Panc1 (cell line): Measurements from ENCODE around the gene CSRNP2. TPM values are rescaled to one million over a fixed set of nuclear protein-coding genes. Genes with fewer than 3 reads are reported as not detected.
"Not testable (repeated sequence)": the region's sequence is repeated elsewhere in the genome, so short reads cannot be mapped to it uniquely, and the experiment has no call there.

ENCODE experiments used
- ATAC-seq: fragments of 200-7000 bp; cut with Tn5 transposase; 2 replicates; pipeline ENCODE4 v1.9.1; 2020; ENCODE audit warnings: mild to moderate bottlenecking, moderate library complexity
- BruUV-seq: library from RNA; stranded (reverse); fragments of 400-500 nt; replicated peaks from 2 replicates; lab custom pipeline; 2021; lab: Mats Ljungman, UMichigan
- CTCF ChIA-PET: fragments of 300-600 bp; sonication (Branson Sonifier 250); formaldehyde crosslinking; loops from one replicate; lab custom pipeline; 2022; ENCODE audit warnings: antibody characterized with exemption; lab: Charles Lee
- POLR2A ChIA-PET: fragments of 300-600 bp; sonication (Branson Sonifier 250); formaldehyde crosslinking; loops from one replicate; lab custom pipeline; 2022; ENCODE audit warnings: antibody characterized with exemption; lab: Charles Lee
- DNase-seq: peaks from one replicate; pipeline ENCODE4 v3.0.0-alpha.2; 2010; ENCODE audit warnings: low read depth, low spot score
- H3K27ac ChIP-seq: 2 replicates; pipeline ENCODE4 v1.5.1; 2011; ENCODE audit warnings: mild to moderate bottlenecking, low read length, inconsistent platforms
- H3K27me3 ChIP-seq: fragments of 200-500 bp; sonication (Bioruptor generic); 2 replicates; pipeline ENCODE4 v1.6.0; 2014; ENCODE audit warnings: low read length, inconsistent platforms; ENCODE audit not compliant: control insufficient read depth, insufficient read depth
- H3K36me3 ChIP-seq: fragments of 200-500 bp; sonication (Bioruptor generic); 2 replicates; pipeline ENCODE4 v1.5.1; 2014; ENCODE audit warnings: inconsistent platforms, mild to moderate bottlenecking, low read length, moderate library complexity; ENCODE audit not compliant: control insufficient read depth, insufficient read depth
- H3K4me1 ChIP-seq: 2 replicates; pipeline ENCODE4 v1.5.1; 2011; ENCODE audit warnings: inconsistent platforms, mild to moderate bottlenecking, low read length, moderate library complexity; ENCODE audit not compliant: control insufficient read depth, insufficient read depth
- H3K4me3 ChIP-seq, 2 experiments: 2 replicates each; pipeline ENCODE4 v1.5.1; 2011 to 2012; ENCODE audit warnings: low read depth in 2 of 2, low read length in 2 of 2, mild to moderate bottlenecking in 2 of 2, inconsistent platforms in 1 of 2, moderate library complexity in 1 of 2
- H3K9me3 ChIP-seq: fragments of 200-500 bp; sonication (Bioruptor generic); 2 replicates; pipeline ENCODE4 v1.5.1; 2014; ENCODE audit warnings: low read depth, mild to moderate bottlenecking, inconsistent platforms, low read length, moderate library complexity; ENCODE audit not compliant: control insufficient read depth, insufficient read depth
- POLR2AphosphoS5 ChIP-seq: IDR thresholded peaks from 2 replicates; pipeline ENCODE4 v1.6.1; 2012; ENCODE audit warnings: mild to moderate bottlenecking, low read depth, low read length, moderate library complexity
- SIN3A ChIP-seq: IDR thresholded peaks from 2 replicates; pipeline ENCODE4 v1.6.1; 2012; ENCODE audit warnings: low read depth, mild to moderate bottlenecking, low read length, moderate library complexity, borderline replicate concordance; ENCODE audit not compliant: insufficient read depth
- TCF7L2 ChIP-seq: IDR thresholded peaks from 2 replicates; pipeline ENCODE4 v1.6.1; 2011; ENCODE audit warnings: mild to moderate bottlenecking, low read depth, low read length, inconsistent platforms
- in situ Hi-C: cut with HindIII; loops from 2 replicates; pipeline ENCODE4 v1.10.0; 2016; ENCODE audit warnings: low sequenced_read_pairs, low pct_unique_long_range_greater_than_20kb
- intact Hi-C: fragments of 100-400 bp; cut with micrococcal nuclease; formaldehyde crosslinking; loops from one replicate; pipeline ENCODE4 v1.10.0; 2022; ENCODE audit not compliant: unreplicated experiment
- total RNA-seq: library from RNA; stranded (reverse); gene quantifications from one replicate; pipeline ENCODE4 v1.2.1, GENCODE V29; 2021; ENCODE audit not compliant: unreplicated experiment
- TF ChIP-seq, protein P1 (sequence below): fragments of 450-650 bp; IDR thresholded peaks from 2 replicates; pipeline ENCODE4 v1.5.1; 2017; ENCODE audit warnings: mild to moderate bottlenecking
- TF ChIP-seq, protein P2 (sequence below), 2 experiments: IDR thresholded peaks; 2 replicates each; pipeline ENCODE4 v1.6.1; 2011 to 2012; ENCODE audit warnings: low read depth in 2 of 2, control low read depth in 1 of 2, low read length in 1 of 2, mild to moderate bottlenecking in 1 of 2, moderate library complexity in 1 of 2; ENCODE audit not compliant: insufficient read depth in 1 of 2

CSRNP2 gene
- total RNA-seq, 1 experiment from 2014 or later = 50.5 TPM

DNA sequence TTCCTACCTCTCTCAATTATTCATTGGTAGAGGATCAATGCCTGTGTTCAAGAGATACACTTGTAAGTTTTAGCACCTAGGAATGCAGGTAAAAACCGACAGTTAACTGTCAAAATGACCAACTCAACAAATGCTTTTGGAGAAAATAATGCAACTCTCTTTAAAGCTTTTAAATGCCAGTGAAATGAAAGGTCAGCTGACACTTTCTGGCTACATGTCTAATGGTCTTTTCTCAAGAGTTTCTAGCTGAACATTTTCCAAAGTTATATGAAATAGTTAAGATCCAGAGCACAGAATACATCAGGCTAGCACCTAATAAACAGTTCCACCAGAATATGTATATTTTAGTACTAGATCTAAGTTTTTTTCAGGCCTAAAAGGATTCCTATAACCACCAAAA lies 2.0 kb downstream of the CSRNP2 start:
- Histone ChIP-seq H3K4me3 (peak overlapping the region in 1 of 2 experiments; percentile 93; a peak in 1 of 4 replicates), H3K4me1 (peaks cover 9% of the 10 kb centered on the region), H3K36me3 (peaks cover 2% of the 10 kb centered on the region; the same call in 1 of the 2 replicates), H3K27me3 (no peaks in the 10 kb centered on the region), H3K9me3 (no peaks in the 10 kb centered on the region), H3K27ac (no peak overlapping the region)
- no peak for TF ChIP-seq TCF7L2
- TF ChIP-seq, protein P1, sequence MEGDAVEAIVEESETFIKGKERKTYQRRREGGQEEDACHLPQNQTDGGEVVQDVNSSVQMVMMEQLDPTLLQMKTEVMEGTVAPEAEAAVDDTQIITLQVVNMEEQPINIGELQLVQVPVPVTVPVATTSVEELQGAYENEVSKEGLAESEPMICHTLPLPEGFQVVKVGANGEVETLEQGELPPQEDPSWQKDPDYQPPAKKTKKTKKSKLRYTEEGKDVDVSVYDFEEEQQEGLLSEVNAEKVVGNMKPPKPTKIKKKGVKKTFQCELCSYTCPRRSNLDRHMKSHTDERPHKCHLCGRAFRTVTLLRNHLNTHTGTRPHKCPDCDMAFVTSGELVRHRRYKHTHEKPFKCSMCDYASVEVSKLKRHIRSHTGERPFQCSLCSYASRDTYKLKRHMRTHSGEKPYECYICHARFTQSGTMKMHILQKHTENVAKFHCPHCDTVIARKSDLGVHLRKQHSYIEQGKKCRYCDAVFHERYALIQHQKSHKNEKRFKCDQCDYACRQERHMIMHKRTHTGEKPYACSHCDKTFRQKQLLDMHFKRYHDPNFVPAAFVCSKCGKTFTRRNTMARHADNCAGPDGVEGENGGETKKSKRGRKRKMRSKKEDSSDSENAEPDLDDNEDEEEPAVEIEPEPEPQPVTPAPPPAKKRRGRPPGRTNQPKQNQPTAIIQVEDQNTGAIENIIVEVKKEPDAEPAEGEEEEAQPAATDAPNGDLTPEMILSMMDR = no peak
- TF ChIP-seq SIN3A = no peak
- TF ChIP-seq, protein P2, sequence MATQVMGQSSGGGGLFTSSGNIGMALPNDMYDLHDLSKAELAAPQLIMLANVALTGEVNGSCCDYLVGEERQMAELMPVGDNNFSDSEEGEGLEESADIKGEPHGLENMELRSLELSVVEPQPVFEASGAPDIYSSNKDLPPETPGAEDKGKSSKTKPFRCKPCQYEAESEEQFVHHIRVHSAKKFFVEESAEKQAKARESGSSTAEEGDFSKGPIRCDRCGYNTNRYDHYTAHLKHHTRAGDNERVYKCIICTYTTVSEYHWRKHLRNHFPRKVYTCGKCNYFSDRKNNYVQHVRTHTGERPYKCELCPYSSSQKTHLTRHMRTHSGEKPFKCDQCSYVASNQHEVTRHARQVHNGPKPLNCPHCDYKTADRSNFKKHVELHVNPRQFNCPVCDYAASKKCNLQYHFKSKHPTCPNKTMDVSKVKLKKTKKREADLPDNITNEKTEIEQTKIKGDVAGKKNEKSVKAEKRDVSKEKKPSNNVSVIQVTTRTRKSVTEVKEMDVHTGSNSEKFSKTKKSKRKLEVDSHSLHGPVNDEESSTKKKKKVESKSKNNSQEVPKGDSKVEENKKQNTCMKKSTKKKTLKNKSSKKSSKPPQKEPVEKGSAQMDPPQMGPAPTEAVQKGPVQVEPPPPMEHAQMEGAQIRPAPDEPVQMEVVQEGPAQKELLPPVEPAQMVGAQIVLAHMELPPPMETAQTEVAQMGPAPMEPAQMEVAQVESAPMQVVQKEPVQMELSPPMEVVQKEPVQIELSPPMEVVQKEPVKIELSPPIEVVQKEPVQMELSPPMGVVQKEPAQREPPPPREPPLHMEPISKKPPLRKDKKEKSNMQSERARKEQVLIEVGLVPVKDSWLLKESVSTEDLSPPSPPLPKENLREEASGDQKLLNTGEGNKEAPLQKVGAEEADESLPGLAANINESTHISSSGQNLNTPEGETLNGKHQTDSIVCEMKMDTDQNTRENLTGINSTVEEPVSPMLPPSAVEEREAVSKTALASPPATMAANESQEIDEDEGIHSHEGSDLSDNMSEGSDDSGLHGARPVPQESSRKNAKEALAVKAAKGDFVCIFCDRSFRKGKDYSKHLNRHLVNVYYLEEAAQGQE (IDR thresholded peaks at IDR 0.05; ENCODE audit: insufficient read depth in 1 of 2, low read depth in 2 of 2, low read length in 1 of 2) = no peak
- no peak for TF ChIP-seq POLR2AphosphoS5
- ChIA-PET POLR2A (interaction anchor here (0.8 kb wide), 1 partner anchor 17 kb away, joined by 7 read pairs; no protein-coding TSS in a partner anchor), CTCF (no interaction called here)
- in situ Hi-C loops (no loop called here), intact Hi-C loops (loop anchor here (5.0 kb wide), 1 partner anchor 136 kb away; the partner anchor contains the start of gene POU6F1)
- ATAC-seq (no peak), DNase-seq (no peak)
- BruUV-seq = no TSS peak

- DNase-seq (no peak), ATAC-seq (no peak)
- H3K9me3 ChIP-seq = no peaks in the 10 kb centered on the region
- TF ChIP-seq, protein P1 = no peak
- TF ChIP-seq TCF7L2 (no peak), SIN3A (no peak), POLR2AphosphoS5 (no peak)
- TF ChIP-seq, protein P2 (IDR thresholded peaks at IDR 0.05; ENCODE audit: insufficient read depth in 1 of 2, low read depth in 2 of 2, low read length in 1 of 2) = no peak
- no peak overlapping the region for H3K4me3 ChIP-seq
- no peak overlapping the region for H3K27ac ChIP-seq
- peaks cover 9% of the 10 kb centered on the region for H3K4me1 ChIP-seq
- H3K36me3 ChIP-seq = peaks cover 2% of the 10 kb centered on the region; the same call in 1 of the 2 replicates
- POLR2A ChIA-PET = interaction anchor here (0.6 kb wide), 2 partner anchors 24 to 54 kb away, joined by 4 to 6 read pairs; no protein-coding TSS in a partner anchor
- BruUV-seq = no TSS peak
- no peaks in the 10 kb centered on the region for H3K27me3 ChIP-seq
- CTCF ChIA-PET = interaction anchor here (0.6 to 1.1 kb wide), 2 partner anchors 261 to 265 kb away, joined by 3 to 7 read pairs; no protein-coding TSS in a partner anchor
- in situ Hi-C loops (no loop called here), intact Hi-C loops (loop anchor here (5.0 kb wide), 1 partner anchor 137 kb away; the partner anchor contains the start of gene POU6F1)
Measured at GRCh38 chr12:51080136-51080535, 3.3 kb downstream of the CSRNP2 start.

- in situ Hi-C loops, H3K4me3 ChIP-seq, CTCF ChIA-PET, H3K27ac ChIP-seq, H3K27me3 ChIP-seq, intact Hi-C loops, ATAC-seq, H3K4me1 ChIP-seq, H3K36me3 ChIP-seq, BruUV-seq, DNase-seq, POLR2A ChIA-PET, H3K9me3 ChIP-seq: not testable (repeated sequence)
Measured at GRCh38 chr12:51078866-51079265, 4.5 kb downstream of the CSRNP2 start.
